Gastrocnemius medialis (tissue), 4 donors: ENCODE data around the gene PDGFRB.

Experiments used
- POLR2A ChIP-seq, 2 donors: fragments of 450-650 bp; IDR thresholded peaks; one replicate each; pipeline ENCODE4 v1.6.1; 2017; ENCODE audit warnings: antibody characterized with exemption in 2 of 2, mild to moderate bottlenecking in 2 of 2, moderate library complexity in 2 of 2
- TF ChIP-seq, protein P1 (sequence below), 5 experiments: fragments of 450-650 bp in 3 of 5; fragments of 200-600 bp in 2 of 5; sonication (generic) in 2 of 5; IDR thresholded peaks in 4 of 5; conservative IDR thresholded peaks in 1 of 5; 1 replicate in 4 of 5; 2 replicates in 1 of 5; pipeline ENCODE4 v1.5.1; 2016 to 2019; ENCODE audit warnings: antibody characterized with exemption in 5 of 5, mild to moderate bottlenecking in 3 of 5, moderate library complexity in 3 of 5

- TF ChIP-seq, protein P1, sequence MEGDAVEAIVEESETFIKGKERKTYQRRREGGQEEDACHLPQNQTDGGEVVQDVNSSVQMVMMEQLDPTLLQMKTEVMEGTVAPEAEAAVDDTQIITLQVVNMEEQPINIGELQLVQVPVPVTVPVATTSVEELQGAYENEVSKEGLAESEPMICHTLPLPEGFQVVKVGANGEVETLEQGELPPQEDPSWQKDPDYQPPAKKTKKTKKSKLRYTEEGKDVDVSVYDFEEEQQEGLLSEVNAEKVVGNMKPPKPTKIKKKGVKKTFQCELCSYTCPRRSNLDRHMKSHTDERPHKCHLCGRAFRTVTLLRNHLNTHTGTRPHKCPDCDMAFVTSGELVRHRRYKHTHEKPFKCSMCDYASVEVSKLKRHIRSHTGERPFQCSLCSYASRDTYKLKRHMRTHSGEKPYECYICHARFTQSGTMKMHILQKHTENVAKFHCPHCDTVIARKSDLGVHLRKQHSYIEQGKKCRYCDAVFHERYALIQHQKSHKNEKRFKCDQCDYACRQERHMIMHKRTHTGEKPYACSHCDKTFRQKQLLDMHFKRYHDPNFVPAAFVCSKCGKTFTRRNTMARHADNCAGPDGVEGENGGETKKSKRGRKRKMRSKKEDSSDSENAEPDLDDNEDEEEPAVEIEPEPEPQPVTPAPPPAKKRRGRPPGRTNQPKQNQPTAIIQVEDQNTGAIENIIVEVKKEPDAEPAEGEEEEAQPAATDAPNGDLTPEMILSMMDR (IDR thresholded peaks at IDR 0.05 in 4 of 5, conservative IDR thresholded peaks at IDR 0.05 in 1 of 5), result no peak
- TF ChIP-seq POLR2A (IDR thresholded peaks at IDR 0.05), result no peak
Measured at GRCh38 chr5:150077060-150077459, 78.6 kb downstream of the PDGFRB start.
